OCI-LY1 (cell line): ENCODE data around the gene ANXA2R.

Experiments used
- H2AFZ ChIP-seq: fragments of 200-600 bp; sonication (generic), shearing (Covaris generic); 2 replicates; pipeline ENCODE4 v1.6.0; 2014; ENCODE audit warnings: antibody characterized with exemption, mild to moderate bottlenecking, low read length
- H3F3A ChIP-seq: fragments of 200-600 bp; sonication (generic), shearing (Covaris generic); 2 replicates; pipeline ENCODE4 v1.6.0; 2014; ENCODE audit warnings: mild to moderate bottlenecking, antibody characterized with exemption, low read length, moderate library complexity; ENCODE audit not compliant: insufficient read depth
- H3K27ac ChIP-seq: fragments of 200-600 bp; sonication (generic); 2 replicates; pipeline ENCODE4 v1.5.1; 2014; ENCODE audit warnings: low read length, mixed run types, mild to moderate bottlenecking, low read depth; ENCODE audit not compliant: poor library complexity, severe bottlenecking
- H3K27me3 ChIP-seq: fragments of 200-600 bp; sonication (generic); 2 replicates; pipeline ENCODE4 v1.6.0; 2014; ENCODE audit warnings: antibody characterized with exemption, mild to moderate bottlenecking, low read length, moderate library complexity; ENCODE audit not compliant: insufficient read depth
- H3K36me3 ChIP-seq: fragments of 200-600 bp; sonication (generic); 2 replicates; pipeline ENCODE4 v1.6.1; 2014; ENCODE audit warnings: mild to moderate bottlenecking, antibody characterized with exemption, low read length, moderate library complexity, mixed read lengths; ENCODE audit not compliant: insufficient read depth
- H3K4me1 ChIP-seq: fragments of 200-600 bp; sonication (generic); 2 replicates; pipeline ENCODE4 v1.5.1; 2014; ENCODE audit warnings: mild to moderate bottlenecking, low read length, moderate library complexity; ENCODE audit not compliant: insufficient read depth, severe bottlenecking
- H3K4me2 ChIP-seq: fragments of 200-600 bp; sonication (generic), shearing (Covaris generic); 2 replicates; pipeline ENCODE4 v1.6.1; 2014; ENCODE audit warnings: low read length
- H3K4me3 ChIP-seq: fragments of 200-600 bp; sonication (generic); 2 replicates; pipeline ENCODE4 v1.5.1; 2014; ENCODE audit warnings: low read length, low read depth, mild to moderate bottlenecking, mixed read lengths; ENCODE audit not compliant: poor library complexity, severe bottlenecking
- H3K79me2 ChIP-seq: fragments of 200-600 bp; shearing (Covaris generic); 2 replicates; pipeline ENCODE4 v1.6.1; 2016; ENCODE audit warnings: mixed run types, low read length, mixed read lengths; ENCODE audit not compliant: insufficient read depth
- H3K9ac ChIP-seq: fragments of 200-600 bp; sonication (generic), shearing (Covaris generic); 2 replicates; pipeline ENCODE4 v1.6.1; 2014; ENCODE audit warnings: mild to moderate bottlenecking, low read length, mixed read lengths
- H3K9me2 ChIP-seq: fragments of 200-600 bp; sonication (generic), shearing (Covaris generic); 2 replicates; pipeline ENCODE4 v1.6.1; 2014; ENCODE audit warnings: low read depth, mild to moderate bottlenecking, low read length, mixed read lengths
- H3K9me3 ChIP-seq: fragments of 200-600 bp; shearing (Covaris generic); 2 replicates; pipeline ENCODE4 v1.6.1; 2014; ENCODE audit warnings: low read length, mixed read lengths
- H4K20me1 ChIP-seq: fragments of 200-600 bp; sonication (generic), shearing (Covaris generic); 2 replicates; pipeline ENCODE4 v1.6.0; 2016; ENCODE audit warnings: mild to moderate bottlenecking, low read length; ENCODE audit not compliant: insufficient read depth
- CTCF ChIP-seq: fragments of 200-600 bp; sonication (generic), shearing (Covaris generic); IDR thresholded peaks from 2 replicates; pipeline ENCODE4 v1.5.1; 2017; ENCODE audit warnings: mild to moderate bottlenecking, antibody characterized with exemption, low read length, moderate library complexity, mixed read lengths
- EZH2 ChIP-seq: fragments of 200-600 bp; sonication (generic), shearing (Covaris generic); IDR thresholded peaks from 2 replicates; pipeline ENCODE4 v1.8.0; 2017; ENCODE audit warnings: borderline replicate concordance, mixed run types, mild to moderate bottlenecking, antibody characterized with exemption, low read length, moderate library complexity, mixed read lengths

ANXA2R gene

GRCh38 chr5:43017428-43017815 is 22.7 kb downstream of the ANXA2R start:
- peak overlapping the region; percentile 67 for H3K9ac ChIP-seq
- peak overlapping the region; percentile 78 for H3K4me2 ChIP-seq

GRCh38 chr5:43016217-43016779 is 23.8 kb downstream of the ANXA2R start:
- Histone ChIP-seq H3K9me2 (no peaks in the 10 kb centered on the region), H3K4me3 (no peak overlapping the region), H3K36me3 (no peaks in the 10 kb centered on the region), H4K20me1 (no peaks in the 10 kb centered on the region), H2AFZ (no peak overlapping the region), H3K9ac (no peak overlapping the region), H3K9me3 (no peaks in the 10 kb centered on the region), H3K4me1 (peaks cover 24% of the 10 kb centered on the region), H3F3A (no peaks in the 10 kb centered on the region), H3K79me2 (no peaks in the 10 kb centered on the region), H3K27me3 (no peaks in the 10 kb centered on the region), H3K4me2 (no peak overlapping the region), H3K27ac (no peak overlapping the region)
- TF ChIP-seq CTCF (no peak), EZH2 (no peak)

More at GRCh38 chr5:43017428-43017815, 22.7 kb downstream of the ANXA2R start:
- Histone ChIP-seq H4K20me1 (no peaks in the 10 kb centered on the region), H3K79me2 (no peaks in the 10 kb centered on the region), H3K9me3 (no peaks in the 10 kb centered on the region), H3K9me2 (no peaks in the 10 kb centered on the region), H2AFZ (no peak overlapping the region), H3K4me3 (peak overlapping the region; percentile 70), H3K27ac (peak overlapping the region; percentile 78), H3K36me3 (no peaks in the 10 kb centered on the region), H3K27me3 (no peaks in the 10 kb centered on the region), H3K4me1 (peaks cover 24% of the 10 kb centered on the region), H3F3A (no peaks in the 10 kb centered on the region)
- TF ChIP-seq CTCF = no peak
- no peak for TF ChIP-seq EZH2

- H3K4me2 ChIP-seq = no peak overlapping the region
- no peak overlapping the region for H3K27ac ChIP-seq
- no peak overlapping the region for H3K9ac ChIP-seq
- no peaks in the 10 kb centered on the region for H3K27me3 ChIP-seq
- no peaks in the 10 kb centered on the region for H3K79me2 ChIP-seq
- no peak overlapping the region for H2AFZ ChIP-seq
- no peaks in the 10 kb centered on the region for H4K20me1 ChIP-seq
- H3K9me2 ChIP-seq = no peaks in the 10 kb centered on the region
- TF ChIP-seq CTCF (no peak), EZH2 (no peak)
- peaks cover 26% of the 10 kb centered on the region for H3K4me1 ChIP-seq
- no peaks in the 10 kb centered on the region for H3K36me3 ChIP-seq
- H3K9me3 ChIP-seq = no peaks in the 10 kb centered on the region
- no peak overlapping the region for H3K4me3 ChIP-seq
- H3F3A ChIP-seq = no peaks in the 10 kb centered on the region
These were observed 25.6 kb downstream of the ANXA2R start for GRCh38 chr5:43014522-43014921.
